Mesendoderm (in vitro differentiated cells): ENCODE results near the gene ZNF142.
"Not testable (repeated sequence)": the region's sequence is repeated elsewhere in the genome, so short reads cannot be mapped to it uniquely, and the experiment has no call there.

Experiments
- DNase-seq: peaks from one replicate; pipeline ENCODE4 v3.0.0; 2013
- H2AK5ac ChIP-seq: 2 replicates; pipeline ENCODE4 v1.6.1; 2013; ENCODE audit warnings: low read length, inconsistent platforms
- H2BK120ac ChIP-seq: 2 replicates; pipeline ENCODE4 v1.6.1; 2013; ENCODE audit warnings: low read depth, mild to moderate bottlenecking, low read length, moderate library complexity, mixed read lengths
- H2BK15ac ChIP-seq: replicated peaks from 2 replicates; pipeline ENCODE4 v1.6.1; 2013; ENCODE audit warnings: low read depth, mild to moderate bottlenecking, moderate library complexity
- H2BK5ac ChIP-seq: 2 replicates; pipeline ENCODE4 v1.6.1; 2013; ENCODE audit warnings: low read length, inconsistent platforms
- H3K18ac ChIP-seq: 2 replicates; pipeline ENCODE4 v1.6.1; 2013; ENCODE audit warnings: mild to moderate bottlenecking, low read length, mixed read lengths
- H3K23ac ChIP-seq: one replicate; pipeline ENCODE4 v1.6.1; 2013; ENCODE audit warnings: low read length
- H3K27ac ChIP-seq: 2 replicates; pipeline ENCODE4 v1.5.1; 2013; ENCODE audit warnings: low read depth, mild to moderate bottlenecking, inconsistent platforms, low read length, moderate library complexity
- H3K27me3 ChIP-seq: 2 replicates; pipeline ENCODE4 v1.6.1; 2013; ENCODE audit warnings: low read length, control low read depth, mild to moderate bottlenecking, inconsistent platforms; ENCODE audit not compliant: insufficient read depth, poor library complexity
- H3K36me3 ChIP-seq: 2 replicates; pipeline ENCODE4 v1.6.1; 2013; ENCODE audit warnings: low read length, inconsistent platforms; ENCODE audit not compliant: control insufficient read depth, insufficient read depth
- H3K4ac ChIP-seq: one replicate; pipeline ENCODE4 v1.6.1; 2013; ENCODE audit warnings: low read depth, mild to moderate bottlenecking, low read length, moderate library complexity
- H3K4me1 ChIP-seq: 2 replicates; pipeline ENCODE4 v1.6.1; 2013; ENCODE audit warnings: low read depth, low read length, inconsistent platforms; ENCODE audit not compliant: control insufficient read depth
- H3K4me2 ChIP-seq: 2 replicates; pipeline ENCODE4 v1.6.1; 2013; ENCODE audit warnings: low read length
- H3K4me3 ChIP-seq: 2 replicates; pipeline ENCODE4 v1.5.1; 2013; ENCODE audit warnings: mild to moderate bottlenecking, low read length
- H3K56ac ChIP-seq: one replicate; pipeline ENCODE4 v1.6.1; 2013; ENCODE audit warnings: low read length
- H3K79me1 ChIP-seq: 2 replicates; pipeline ENCODE4 v1.6.1; 2013; ENCODE audit warnings: low read length, inconsistent platforms
- H3K79me2 ChIP-seq: 2 replicates; pipeline ENCODE4 v1.6.1; 2013; ENCODE audit warnings: mild to moderate bottlenecking, low read length; ENCODE audit not compliant: control insufficient read depth, insufficient read depth
- H3K9ac ChIP-seq: 2 replicates; pipeline ENCODE4 v1.6.1; 2013; ENCODE audit warnings: low read length, inconsistent platforms
- H4K5ac ChIP-seq: one replicate; pipeline ENCODE4 v1.6.1; 2013; ENCODE audit warnings: low read length
- H4K8ac ChIP-seq: one replicate; pipeline ENCODE4 v1.6.1; 2013; ENCODE audit warnings: low read depth, mild to moderate bottlenecking, control low read depth, low read length, moderate library complexity
- WGBS: extraction: QIAGEN DNeasy Blood & Tissue Kit; methylation state at CpG from one replicate; pipeline ENCODE4 v1.1.7; 2013; ENCODE audit warnings: low lambda C conversion rate, missing lambda C conversion rate; ENCODE audit not compliant: insufficient coverage; ENCODE audit errors: extremely low coverage; 5-methylcytosine and 5-hydroxymethylcytosine counted together

ZNF142 gene

GRCh38 chr2:218694405-218695145, 35.2 kb upstream of the ZNF142 start:
- peaks cover 5% of the 10 kb centered on the region for H3K36me3 ChIP-seq
- DNase-seq = no peak

GRCh38 chr2:218691234-218691633, 31.8 kb upstream of the ZNF142 start:
- Histone ChIP-seq H3K27ac (no peak overlapping the region), H2AK5ac (no peak overlapping the region), H3K79me2 (no peaks in the 10 kb centered on the region), H3K4me1 (no peaks in the 10 kb centered on the region), H3K4me3 (no peak overlapping the region), H4K8ac (no peak overlapping the region), H4K5ac (no peak overlapping the region), H3K56ac (no peak overlapping the region), H3K27me3 (no peaks in the 10 kb centered on the region), H3K79me1 (no peaks in the 10 kb centered on the region), H3K4me2 (no peak overlapping the region), H3K18ac (no peak overlapping the region), H2BK120ac (no peak overlapping the region), H3K4ac (no peak overlapping the region), H3K36me3 (peaks cover 3% of the 10 kb centered on the region), H2BK5ac (no peak overlapping the region), H3K9ac (no peak overlapping the region), H2BK15ac (no peak overlapping the region), H3K23ac (no peak overlapping the region)
- no peak for DNase-seq

More at GRCh38 chr2:218694405-218695145, 35.2 kb upstream of the ZNF142 start:
- H3K4ac ChIP-seq = no peak overlapping the region
- no peak overlapping the region for H3K27ac ChIP-seq
- no peak overlapping the region for H4K8ac ChIP-seq
- H3K4me3 ChIP-seq = no peak overlapping the region
- no peak overlapping the region for H3K4me2 ChIP-seq
- H3K79me2 ChIP-seq = no peaks in the 10 kb centered on the region
- H3K4me1 ChIP-seq = no peaks in the 10 kb centered on the region
- H3K79me1 ChIP-seq = no peaks in the 10 kb centered on the region
- H4K5ac ChIP-seq = no peak overlapping the region
- no peak overlapping the region for H3K23ac ChIP-seq
- no peak overlapping the region for H2BK5ac ChIP-seq
- H3K9ac ChIP-seq = no peak overlapping the region
- WGBS = no CpG with 5 or more reads among the region's 3 CpGs
- no peak overlapping the region for H2BK120ac ChIP-seq
- no peak overlapping the region for H2BK15ac ChIP-seq
- no peak overlapping the region for H3K18ac ChIP-seq
- no peak overlapping the region for H3K56ac ChIP-seq
- H3K27me3 ChIP-seq = no peaks in the 10 kb centered on the region
- no peak overlapping the region for H2AK5ac ChIP-seq

- not testable (repeated sequence) for H3K4me3 ChIP-seq, H2BK120ac ChIP-seq, H4K8ac ChIP-seq, H3K27ac ChIP-seq, H3K4me2 ChIP-seq, H3K9ac ChIP-seq, H3K79me1 ChIP-seq, H3K4ac ChIP-seq, H3K36me3 ChIP-seq, H3K56ac ChIP-seq, H3K79me2 ChIP-seq, H3K18ac ChIP-seq, H2BK5ac ChIP-seq, H3K27me3 ChIP-seq, H2BK15ac ChIP-seq, H3K23ac ChIP-seq, H2AK5ac ChIP-seq, H4K5ac ChIP-seq, H3K4me1 ChIP-seq
- no CpG with 5 or more reads among the region's 5 CpGs for WGBS
- peak; percentile 91 for DNase-seq
Measured at GRCh38 chr2:218687400-218688060, 28.1 kb upstream of the ZNF142 start.

GRCh38 chr2:218680061-218680460, 20.6 kb upstream of the ZNF142 start:
- WGBS = no CpG with 5 or more reads among the region's 3 CpGs

GRCh38 chr2:218679119-218679518, 19.7 kb upstream of the ZNF142 start:
- H3K36me3 ChIP-seq = peaks cover 1% of the 10 kb centered on the region

More at GRCh38 chr2:218680061-218680460, 20.6 kb upstream of the ZNF142 start:
- Histone ChIP-seq H4K5ac (no peak overlapping the region), H3K18ac (no peak overlapping the region), H2BK120ac (no peak overlapping the region), H3K36me3 (peaks cover 2% of the 10 kb centered on the region), H2BK15ac (no peak overlapping the region), H3K4me2 (no peak overlapping the region), H3K4me3 (no peak overlapping the region), H3K4ac (no peak overlapping the region), H2AK5ac (no peak overlapping the region), H3K56ac (no peak overlapping the region), H3K4me1 (no peaks in the 10 kb centered on the region), H2BK5ac (no peak overlapping the region), H3K79me1 (no peaks in the 10 kb centered on the region), H3K27me3 (no peaks in the 10 kb centered on the region), H4K8ac (no peak overlapping the region), H3K23ac (no peak overlapping the region), H3K9ac (no peak overlapping the region), H3K79me2 (no peaks in the 10 kb centered on the region), H3K27ac (no peak overlapping the region)
- no peak for DNase-seq

More at GRCh38 chr2:218679119-218679518, 19.7 kb upstream of the ZNF142 start:
- Histone ChIP-seq H3K18ac (no peak overlapping the region), H3K27me3 (no peaks in the 10 kb centered on the region), H4K5ac (no peak overlapping the region), H4K8ac (no peak overlapping the region), H3K79me2 (no peaks in the 10 kb centered on the region), H3K79me1 (no peaks in the 10 kb centered on the region), H2BK5ac (no peak overlapping the region), H3K23ac (no peak overlapping the region), H2BK15ac (no peak overlapping the region), H3K4ac (no peak overlapping the region), H2AK5ac (no peak overlapping the region), H3K56ac (no peak overlapping the region), H3K27ac (no peak overlapping the region), H3K9ac (no peak overlapping the region), H3K4me3 (no peak overlapping the region), H3K4me1 (no peaks in the 10 kb centered on the region), H2BK120ac (no peak overlapping the region), H3K4me2 (no peak overlapping the region)
- WGBS = no CpG with 5 or more reads among the region's 4 CpGs
- DNase-seq = no peak
